HUDEP-2 (cell line): Measurements from ENCODE around the gene IPO7.

ENCODE experiments used
- DNase-seq, 76 experiments: peaks; one replicate each; lab custom pipeline; 2025; ENCODE audit not compliant: unreplicated experiment in 76 of 76; lab: John Stamatoyannopoulos, UW

The IPO7 gene

DNA sequence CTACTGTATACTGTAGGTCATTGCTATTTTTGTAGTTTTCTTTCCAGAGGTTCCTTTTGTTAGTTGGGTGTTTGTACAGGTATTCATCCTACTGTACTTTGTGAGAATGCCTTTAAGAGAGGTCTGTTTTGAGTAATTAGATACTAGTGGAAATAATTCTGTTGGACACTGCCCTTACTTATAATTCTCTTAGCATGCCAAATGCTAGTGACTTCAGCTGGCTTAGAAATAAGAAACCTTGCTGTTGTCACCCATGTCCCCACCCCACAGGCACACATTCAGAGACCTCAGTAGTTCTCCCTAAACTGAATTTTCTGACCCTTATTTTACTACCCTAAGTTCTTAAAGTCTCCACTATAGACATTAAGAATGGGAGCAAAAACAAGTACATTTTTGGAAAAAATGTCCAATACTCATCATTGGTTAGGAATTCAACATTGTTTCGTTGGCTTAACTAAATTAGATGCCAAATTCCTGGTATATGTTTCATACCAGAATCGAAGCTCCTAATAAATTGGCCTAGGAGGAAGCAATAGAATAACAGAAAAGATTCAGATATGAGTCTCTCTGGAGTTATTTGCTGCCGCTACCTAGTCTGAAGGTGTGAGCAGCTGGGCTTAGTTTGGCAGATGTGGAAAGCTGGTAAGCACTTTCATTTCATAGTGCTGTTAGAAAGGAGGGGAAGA, 104.8 kb downstream of the IPO7 start:
- no peak for DNase-seq

DNA sequence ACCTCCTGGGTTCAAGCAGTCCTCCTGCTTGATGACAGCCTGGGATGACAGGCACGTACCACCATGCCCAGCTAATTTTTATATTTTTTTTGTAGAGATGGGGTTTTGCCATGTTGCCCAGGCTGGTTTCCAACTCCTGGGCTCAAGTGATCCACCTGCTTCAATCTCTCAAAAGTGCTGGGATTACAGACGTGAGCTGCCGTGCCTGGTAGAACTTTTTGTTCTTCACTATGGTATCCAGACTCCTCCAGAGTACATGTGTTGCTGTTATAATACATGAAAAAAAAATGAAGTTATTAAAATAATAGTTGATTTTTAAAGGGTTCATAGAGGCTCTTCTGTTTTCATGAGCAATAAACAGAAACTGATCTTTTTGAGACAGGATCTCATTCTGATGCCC, 105.9 kb downstream of the IPO7 start:
- DNase-seq = no peak

GRCh38 chr11:9493492-9493891, 109.0 kb downstream of the IPO7 start:
- DNase-seq = no peak

DNA sequence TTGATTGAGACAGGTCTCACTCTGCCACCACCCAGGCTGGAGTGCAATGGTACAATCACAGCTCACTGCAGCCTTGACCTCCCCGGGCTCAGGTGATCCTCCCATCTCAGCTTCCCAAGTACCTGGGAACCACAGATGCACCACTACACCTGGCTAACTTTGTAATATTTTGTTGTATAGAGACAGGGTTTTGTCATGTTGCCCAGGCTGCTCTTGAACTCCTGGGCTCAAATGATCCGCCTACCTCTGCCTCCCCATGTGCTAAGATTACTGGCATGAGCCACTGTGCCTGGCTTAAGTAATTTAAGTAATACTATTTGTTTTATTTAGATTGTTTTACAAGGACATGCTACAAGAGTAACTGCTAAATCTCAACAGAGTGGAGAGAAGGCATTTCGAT, 109.9 kb downstream of the IPO7 start:
- no peak for DNase-seq

GRCh38 chr11:9495803-9496514, 111.5 kb downstream of the IPO7 start:
- no peak for DNase-seq
